Raji (cell line): Measurements from ENCODE around the gene ATG4A.

Experiments
- POLR2A ChIP-seq: IDR thresholded peaks from 2 replicates; pipeline ENCODE4 v1.6.1; 2011; ENCODE audit warnings: low read depth, low read length, control low read depth; ENCODE audit not compliant: insufficient read depth

Gene ATG4A

DNA sequence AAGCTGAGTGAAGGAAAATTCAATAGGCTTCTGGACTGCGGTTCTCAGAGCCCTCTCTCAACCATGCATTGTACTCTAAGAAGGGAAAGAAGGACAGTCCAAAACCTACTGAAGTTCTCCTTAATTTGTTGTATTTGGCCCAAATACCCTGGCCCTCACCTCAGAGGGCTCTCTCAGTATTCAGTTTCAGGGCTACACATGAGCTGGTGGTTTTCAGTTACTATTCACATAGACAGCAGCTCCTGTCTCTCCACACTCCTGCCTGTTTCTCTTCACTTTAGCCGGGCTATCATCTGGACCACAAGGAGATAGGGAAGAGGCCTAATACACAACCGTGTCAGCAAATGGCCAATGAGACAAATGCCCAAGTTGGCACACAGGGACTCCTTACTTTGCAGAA, 66.0 kb downstream of the ATG4A start:
- TF ChIP-seq POLR2A: no peak

DNA sequence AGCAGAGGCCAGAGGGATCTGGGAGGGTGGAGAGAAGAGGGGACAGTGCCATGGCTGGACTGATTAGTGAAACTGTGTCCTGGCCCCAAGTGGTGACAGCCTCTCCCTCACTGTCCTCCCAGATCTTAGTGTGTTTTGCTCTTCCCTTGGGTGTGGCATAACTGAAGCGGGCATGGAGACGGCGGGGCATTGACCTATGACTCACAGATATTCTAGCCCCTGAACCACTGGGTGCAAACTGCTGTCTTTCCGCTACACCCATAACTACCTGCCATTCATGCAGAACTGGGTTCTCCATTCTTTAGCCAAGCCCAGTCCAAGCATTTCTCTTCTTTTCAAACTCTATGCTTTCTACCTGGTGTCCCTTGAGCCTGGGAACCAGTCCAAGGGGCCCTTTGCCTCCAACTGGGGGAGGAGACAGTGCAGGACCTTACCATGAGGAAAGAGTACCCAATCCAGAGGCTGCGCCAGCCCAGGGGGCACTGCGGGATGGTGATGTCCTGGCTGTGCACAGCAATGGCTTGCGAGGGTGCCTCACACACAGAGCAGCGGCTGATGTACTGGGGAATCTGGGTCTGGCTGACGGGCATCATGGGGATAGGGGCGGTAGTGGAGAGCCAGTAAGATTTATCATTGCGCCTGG, 67.6 kb downstream of the ATG4A start:
- TF ChIP-seq POLR2A: no peak

DNA sequence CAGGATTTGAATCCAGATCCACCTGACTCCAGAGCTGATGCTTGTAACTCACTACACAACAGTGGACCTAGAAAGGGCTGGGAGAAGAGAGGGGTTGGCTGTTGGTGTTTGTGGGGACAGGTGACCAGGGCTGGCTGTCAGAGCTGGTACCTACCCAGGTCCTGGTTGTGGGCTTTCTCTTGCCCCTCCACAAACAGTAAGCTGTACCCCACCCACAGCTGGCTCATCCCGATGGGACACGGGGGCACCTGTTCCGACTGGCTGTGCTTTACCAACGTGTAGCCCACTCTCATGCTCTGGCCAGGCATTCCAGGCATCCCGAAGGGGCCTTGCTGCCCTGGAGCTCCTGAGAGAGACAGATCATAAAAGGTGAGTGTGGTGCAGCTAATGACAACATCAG, 68.7 kb downstream of the ATG4A start:
- TF ChIP-seq POLR2A: no peak

DNA sequence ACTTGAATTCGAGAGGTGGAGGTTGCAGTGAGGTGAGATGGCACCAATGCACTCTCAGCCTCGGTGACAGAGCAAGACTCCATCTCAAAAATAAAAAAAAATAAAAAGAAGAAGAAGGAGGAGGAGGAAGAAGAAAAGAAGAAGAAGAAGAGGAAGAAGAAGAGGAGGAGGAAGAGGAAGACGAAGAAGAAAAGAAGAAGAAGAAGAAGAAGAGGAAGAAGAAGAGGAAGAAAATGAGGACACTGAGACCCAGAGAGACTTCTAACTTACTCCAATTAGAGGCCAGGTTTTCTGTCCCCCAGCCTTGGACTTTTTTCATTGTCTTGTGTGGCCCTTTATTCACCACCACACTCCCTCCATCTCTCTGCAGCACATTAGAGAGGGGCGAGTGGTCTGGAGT, 70.7 kb downstream of the ATG4A start:
- TF ChIP-seq POLR2A: no peak

DNA sequence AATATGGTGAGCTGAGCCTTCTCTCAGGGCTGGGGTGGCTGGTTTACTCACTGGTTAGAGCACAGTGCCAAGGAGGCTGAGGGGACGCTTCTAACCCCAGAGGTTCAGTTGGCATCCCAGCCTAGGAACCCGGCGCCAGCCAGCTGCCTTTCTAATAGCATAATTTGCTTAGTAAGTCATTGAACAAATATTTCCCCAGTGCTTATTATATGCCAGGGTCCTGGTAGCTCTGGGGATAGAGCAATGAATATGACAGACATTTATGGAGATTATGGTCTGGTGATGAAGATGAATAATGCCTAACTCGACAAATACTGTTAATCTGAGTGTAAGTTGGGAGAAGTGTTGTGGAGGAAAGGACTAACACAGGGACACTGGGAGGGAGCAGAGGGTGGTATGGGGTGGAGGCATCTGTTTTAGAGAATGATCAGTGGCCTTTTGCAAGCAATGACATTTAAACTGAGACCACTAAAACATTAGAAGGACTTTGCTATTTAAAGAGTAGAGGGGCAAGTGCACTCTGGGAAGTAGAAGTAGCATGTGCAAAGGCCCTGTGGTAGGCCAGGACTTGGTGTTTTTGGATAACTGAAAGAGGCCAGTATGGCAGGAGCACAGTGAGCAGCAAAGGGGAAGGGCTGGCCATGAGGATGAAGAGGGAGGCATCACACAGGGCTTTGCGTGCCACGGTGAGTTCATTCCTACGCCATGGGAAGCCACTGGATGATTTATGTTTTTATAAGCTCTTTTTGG, 71.9 kb downstream of the ATG4A start:
- TF ChIP-seq POLR2A: no peak

DNA sequence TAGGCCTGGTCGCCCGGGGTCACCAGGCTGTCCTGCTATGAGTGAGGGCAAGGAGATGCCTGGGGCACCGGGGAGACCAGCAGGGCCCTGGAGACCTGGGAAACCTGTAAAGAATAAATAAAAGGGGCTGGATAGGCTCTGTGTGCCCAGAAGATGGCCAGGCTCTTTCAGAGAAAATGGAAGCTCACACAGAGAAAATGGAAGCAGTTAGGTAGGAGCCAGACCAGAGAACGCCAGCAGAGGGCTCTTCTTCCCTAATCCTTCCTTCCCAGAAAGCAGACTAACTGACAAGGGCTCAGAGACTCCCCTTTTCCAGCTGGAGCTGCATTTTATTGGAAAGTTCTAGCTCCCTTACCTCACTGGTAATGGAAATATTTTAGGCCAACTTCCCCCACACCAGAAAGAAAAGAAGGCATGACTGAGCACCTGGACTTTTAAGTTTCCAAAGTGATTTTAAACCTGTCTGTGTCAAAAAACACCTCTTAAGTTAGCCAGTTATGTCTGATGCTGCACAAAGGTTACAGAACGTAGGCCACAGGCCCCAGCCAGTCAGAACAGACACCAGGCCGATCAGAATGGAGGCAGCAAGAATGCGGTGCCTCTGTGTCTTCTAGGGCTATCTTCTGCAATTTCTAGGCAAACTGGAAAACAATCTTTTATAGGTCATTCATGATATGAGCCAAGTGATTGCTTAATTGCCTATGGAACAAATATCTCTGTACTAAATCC, 74.0 kb downstream of the ATG4A start:
- TF ChIP-seq POLR2A: no peak

GRCh38 chrX:108167211-108167872, 75.8 kb downstream of the ATG4A start:
- TF ChIP-seq POLR2A: no peak

- no peak for TF ChIP-seq POLR2A
Measured at GRCh38 chrX:108168961-108169740, 77.6 kb downstream of the ATG4A start.

- TF ChIP-seq POLR2A: no peak
Measured at GRCh38 chrX:108169768-108170167, 78.2 kb downstream of the ATG4A start.

- no peak for TF ChIP-seq POLR2A
Measured at GRCh38 chrX:108171671-108172070, 80.1 kb downstream of the ATG4A start.

DNA sequence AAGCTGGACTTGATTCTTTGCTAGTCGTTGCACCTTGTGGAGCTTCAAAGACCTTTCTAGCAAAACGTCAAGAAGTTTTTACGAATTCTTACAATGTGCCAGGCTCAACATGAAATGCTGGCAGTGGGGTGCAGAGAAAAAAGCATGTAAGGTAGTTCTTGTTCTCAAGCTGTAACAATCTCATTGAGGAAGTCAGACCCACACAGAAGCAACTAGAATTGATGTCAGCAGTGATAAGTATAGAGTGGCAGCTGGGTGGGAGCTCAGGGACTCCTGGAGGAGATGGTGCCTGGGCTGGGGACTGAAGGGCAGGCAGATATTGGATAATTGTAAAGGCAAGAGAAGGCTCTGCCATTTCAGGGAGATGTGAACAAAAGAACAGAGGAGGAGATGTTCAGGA, 82.3 kb downstream of the ATG4A start:
- TF ChIP-seq POLR2A: no peak

DNA sequence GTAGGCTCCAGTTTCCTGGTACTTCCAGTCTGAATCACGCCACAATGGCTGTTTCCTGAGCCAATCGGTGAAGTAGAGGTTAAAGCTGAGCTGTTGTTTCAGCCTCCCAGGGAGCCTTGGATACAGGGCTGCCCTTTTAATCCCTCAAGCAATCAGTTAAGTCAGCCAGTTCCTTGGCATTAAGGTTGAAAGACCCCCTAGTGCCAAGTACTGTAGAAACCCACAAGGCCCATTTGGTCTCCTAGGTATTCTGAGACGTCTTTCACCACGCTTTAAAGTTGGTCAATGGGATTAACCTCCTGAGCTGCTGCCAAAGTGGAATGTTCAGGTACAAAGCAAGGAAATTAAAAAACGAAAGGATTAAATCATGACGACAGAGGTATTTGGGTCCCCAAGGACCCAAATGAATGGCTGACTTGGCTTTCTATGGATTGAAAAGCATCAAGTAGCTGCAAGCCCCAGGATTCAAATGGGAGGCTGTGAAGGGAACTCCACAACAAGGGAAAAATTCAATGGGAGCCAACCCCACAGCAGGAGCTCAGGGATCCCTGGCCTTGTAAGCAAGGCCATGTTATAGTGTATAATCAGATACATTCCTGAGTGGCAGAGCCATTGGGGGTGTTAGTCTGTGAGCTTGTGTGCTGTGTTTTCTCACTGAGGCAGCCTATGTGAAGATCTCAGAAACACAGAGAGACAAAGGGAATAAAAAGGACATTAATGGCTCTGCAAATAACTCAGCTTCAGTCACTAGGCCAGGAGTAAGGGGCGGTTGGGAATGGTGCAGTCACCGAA, 86.0 kb downstream of the ATG4A start:
- TF ChIP-seq POLR2A: no peak

DNA sequence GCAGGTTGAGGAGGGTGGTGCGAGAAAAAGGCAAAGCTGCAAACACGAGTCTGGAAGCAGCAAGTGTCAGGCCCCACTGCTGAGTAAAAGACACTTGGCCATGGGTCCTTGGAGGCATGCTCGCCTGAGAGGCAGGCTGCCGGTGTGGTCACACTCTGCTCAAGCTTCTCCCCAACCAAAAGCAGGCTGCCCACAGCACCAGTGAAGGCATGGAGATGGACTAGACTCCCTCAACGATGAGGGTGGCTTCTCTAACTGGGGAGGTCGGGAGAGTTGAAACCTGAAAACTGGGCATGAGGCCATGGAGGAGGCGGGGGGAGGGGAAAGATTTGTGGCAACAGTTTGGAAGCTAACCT, 86.5 kb downstream of the ATG4A start:
- no peak for TF ChIP-seq POLR2A

GRCh38 chrX:108186811-108187210, 95.2 kb downstream of the ATG4A start:
- TF ChIP-seq POLR2A: no peak
